ENCODE measurements around the gene SHISA7.

- TF ChIP-seq CTCF (IDR thresholded peaks at IDR 0.05; ENCODE audit: low read depth, low read length): no peak
- no peak for TF ChIP-seq MAX (IDR thresholded peaks at IDR 0.05; ENCODE audit: low read depth, low read length)
Measured at GRCh38 chr19:55464039-55464661, 21.1 kb upstream of the SHISA7 start.
